IPS-NIHi7 (cell line): ENCODE data around the gene ENDOG.
"Not testable (repeated sequence)": the region's sequence is repeated elsewhere in the genome, so short reads cannot be mapped to it uniquely, and the experiment has no call there.

ENCODE experiments used
- DNase-seq: peaks from one replicate; pipeline ENCODE4 v3.0.0; 2012; ENCODE audit warnings: mixed read lengths; ENCODE audit errors: extremely low spot score

ENDOG gene

GRCh38 chr9:128818099-128818838 is at the start of gene ENDOG:
Gene ENDOG (plus strand): TSS chr9:128818500. CDS start chr9:128818685, 185 bp downstream.
- DNase-seq: peak; percentile 100

- DNase-seq: no peak
Observed at GRCh38 chr9:128768606-128769005, 49.7 kb upstream of the ENDOG start.

- DNase-seq: no peak
Observed at GRCh38 chr9:128770286-128771030, 47.8 kb upstream of the ENDOG start.

DNA sequence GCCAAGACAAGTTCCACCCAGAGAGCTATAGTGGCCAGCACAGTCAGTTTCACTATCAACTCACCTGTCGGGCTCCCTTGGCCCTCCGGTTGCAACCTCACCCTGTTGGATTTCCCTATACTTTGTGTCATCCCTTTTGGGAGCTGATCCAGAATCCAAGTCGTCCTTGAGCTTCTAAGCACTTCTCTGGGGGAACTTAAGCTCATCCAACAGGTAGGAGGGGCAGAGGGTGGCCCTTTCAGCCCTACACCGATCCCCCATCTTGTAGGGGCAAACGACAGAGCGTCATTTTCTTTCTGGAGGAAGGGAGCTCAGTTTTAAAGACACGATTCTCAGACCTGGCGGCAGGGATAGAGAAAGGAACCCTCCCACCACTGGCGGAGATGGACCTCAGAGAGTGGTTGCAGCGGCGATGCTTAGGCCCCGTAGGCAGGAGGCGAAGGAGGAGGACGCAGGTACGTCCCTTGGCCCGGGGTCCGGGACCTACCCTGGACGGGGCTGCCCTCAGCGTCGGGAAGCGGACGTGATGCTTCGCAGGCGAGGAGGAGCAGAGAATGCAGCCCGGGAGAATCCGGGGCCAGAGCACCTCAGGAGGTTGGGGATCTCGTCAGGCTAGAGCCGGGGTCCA is 47.1 kb upstream of the ENDOG start:
- no peak for DNase-seq

- peak; percentile 99 for DNase-seq
Observed at GRCh38 chr9:128771745-128772519, 46.4 kb upstream of the ENDOG start, which contains the start of gene ZER1. Gene ZER1 (minus strand): TSS chr9:128771927. CDS start chr9:128755565, 16,362 bp downstream.

- DNase-seq: no peak
Observed at GRCh38 chr9:128773049-128773448, 45.3 kb upstream of the ENDOG start.

- DNase-seq: no peak
Observed at GRCh38 chr9:128774804-128775203, 43.5 kb upstream of the ENDOG start.

GRCh38 chr9:128780093-128780492 is 38.2 kb upstream of the ENDOG start:
- not testable (repeated sequence) for DNase-seq

DNA sequence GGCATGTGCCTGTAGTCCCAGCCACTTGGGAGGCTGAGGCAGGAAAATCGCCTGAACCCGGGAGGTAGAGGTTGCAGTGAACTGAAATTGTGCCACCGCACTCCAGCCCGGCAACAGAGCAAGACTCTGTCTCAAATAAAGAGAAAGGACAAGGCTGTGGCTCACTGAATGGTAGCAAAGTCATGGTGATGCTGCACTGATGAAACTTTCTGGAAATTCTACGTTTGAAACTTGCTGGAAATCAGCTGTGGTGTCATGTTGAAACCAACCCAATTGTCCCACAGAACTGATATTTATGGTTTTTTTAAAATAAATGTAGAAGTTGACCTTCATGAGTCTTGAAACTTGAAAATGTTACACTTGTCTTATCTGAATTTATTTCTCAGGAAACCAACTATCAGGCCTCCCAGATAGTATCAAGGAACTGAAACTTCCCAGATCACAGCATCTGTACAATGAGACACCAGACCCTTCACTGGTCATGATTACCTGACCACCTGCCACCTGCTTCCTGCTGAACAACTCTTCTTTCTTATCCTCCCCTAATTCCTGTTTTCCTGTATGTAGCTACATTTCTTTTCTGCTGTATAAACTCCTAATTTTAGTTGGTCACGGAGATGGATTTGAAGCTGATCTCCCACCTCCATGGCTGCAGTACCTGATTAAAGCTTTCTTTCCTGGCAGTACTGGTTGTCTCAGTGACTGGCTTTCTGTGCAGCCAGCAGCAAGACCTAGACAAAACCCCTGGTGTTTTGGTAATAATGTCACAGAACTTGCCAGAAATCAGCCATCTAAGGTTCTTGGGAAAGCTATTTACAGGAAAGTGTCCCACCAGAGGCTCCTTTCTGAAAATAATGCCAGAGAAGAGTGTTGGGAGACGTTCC is 36.9 kb upstream of the ENDOG start:
- DNase-seq: no peak

- no peak for DNase-seq
Observed at GRCh38 chr9:128782669-128783068, 35.6 kb upstream of the ENDOG start.

GRCh38 chr9:128785427-128785826 is 32.9 kb upstream of the ENDOG start:
- no peak for DNase-seq

DNA sequence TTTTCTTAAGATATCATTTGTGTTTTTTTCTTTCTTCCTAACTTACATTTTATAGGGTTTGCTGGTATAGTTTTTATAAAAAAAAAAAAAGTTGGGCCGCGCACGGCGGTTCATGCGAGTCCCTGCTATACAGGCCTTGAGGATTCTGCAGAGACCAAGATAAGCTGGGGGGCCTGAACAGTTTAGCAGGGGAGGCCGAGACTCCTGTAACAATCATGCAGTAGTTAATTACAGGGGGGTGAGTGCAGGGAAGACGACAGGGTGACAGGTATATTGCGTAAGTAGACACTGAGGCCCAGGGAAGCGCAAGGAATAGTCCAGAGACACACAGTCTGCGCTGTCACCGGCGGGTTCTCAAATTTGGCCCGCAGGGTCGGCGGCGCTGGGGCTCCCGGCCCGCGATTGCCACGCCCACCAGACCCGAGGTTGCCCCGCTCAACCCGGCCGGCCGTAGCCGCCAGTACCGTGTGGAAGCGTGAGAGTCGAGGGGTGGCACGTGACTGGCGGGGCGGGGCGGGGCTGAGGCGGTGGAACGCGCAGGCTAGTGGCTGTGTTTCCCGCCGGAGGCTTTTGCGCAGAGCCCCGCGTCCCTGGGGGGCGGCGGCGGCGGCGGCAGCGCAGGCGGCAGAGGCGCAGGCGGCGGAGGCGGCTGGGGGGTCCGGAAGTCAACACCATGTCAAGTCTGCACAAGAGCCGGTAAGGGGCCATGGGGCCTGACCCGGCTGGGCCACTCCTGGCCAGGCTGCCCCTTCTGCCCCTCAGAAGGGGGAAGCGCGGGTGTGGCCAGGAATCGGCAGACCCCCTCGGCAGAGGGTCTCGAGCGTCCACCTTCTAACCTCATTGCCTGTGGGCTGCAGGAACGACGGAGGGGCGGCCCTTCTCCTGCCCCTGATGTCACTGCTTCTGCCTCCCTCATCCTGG is 31.4 kb upstream of the ENDOG start, which contains the start of gene TBC1D13:
Gene TBC1D13, plus strand, starts transcription at position 573 of the 921 bp plus-strand sequence. Its CDS starts 101 bp downstream, at position 674.
- peak; percentile 98 for DNase-seq

GRCh38 chr9:128787659-128788058 is 30.6 kb upstream of the ENDOG start:
- DNase-seq: no peak

GRCh38 chr9:128788445-128788844 is 29.9 kb upstream of the ENDOG start:
- no peak for DNase-seq

DNA sequence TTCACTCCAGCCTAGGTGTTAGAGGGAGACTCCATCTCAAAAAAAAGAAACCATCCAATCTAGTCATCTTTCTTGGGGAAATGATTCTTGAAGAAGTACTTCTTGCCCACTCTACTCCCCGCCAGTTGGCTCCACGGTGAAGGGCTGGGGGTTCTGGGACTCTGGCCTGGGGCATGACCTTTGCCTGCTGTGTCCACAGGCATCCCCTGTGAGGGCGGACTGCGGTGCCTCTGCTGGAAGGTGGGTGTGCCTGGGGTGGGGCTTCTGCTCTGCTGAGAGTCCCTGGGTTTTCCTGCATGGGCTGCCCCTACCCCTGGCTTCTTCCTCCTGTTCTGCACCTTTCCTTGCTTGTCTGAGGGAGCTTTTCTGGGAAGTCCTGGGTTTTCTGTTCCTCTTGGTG is 27.8 kb upstream of the ENDOG start:
- no peak for DNase-seq

DNA sequence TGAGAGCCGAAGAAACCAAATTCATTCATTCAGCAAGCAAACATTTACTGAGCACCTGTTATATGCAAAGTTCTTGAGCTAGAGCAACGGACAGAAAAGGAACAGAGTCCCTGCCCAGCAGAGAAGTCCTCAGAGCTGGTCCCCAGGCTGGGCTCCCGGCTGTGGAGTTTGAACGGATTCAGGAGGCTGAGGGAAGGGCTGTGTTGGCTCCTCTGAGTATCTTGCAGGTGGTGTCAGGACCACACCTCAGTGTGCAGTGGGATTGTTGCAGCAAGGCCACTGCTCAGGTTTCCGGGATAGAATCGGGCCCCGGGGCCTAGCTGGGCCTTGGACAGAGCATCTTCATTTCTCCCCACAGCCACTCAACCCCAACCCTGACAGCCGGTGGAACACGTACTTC is 26.2 kb upstream of the ENDOG start:
- DNase-seq: no peak

DNA sequence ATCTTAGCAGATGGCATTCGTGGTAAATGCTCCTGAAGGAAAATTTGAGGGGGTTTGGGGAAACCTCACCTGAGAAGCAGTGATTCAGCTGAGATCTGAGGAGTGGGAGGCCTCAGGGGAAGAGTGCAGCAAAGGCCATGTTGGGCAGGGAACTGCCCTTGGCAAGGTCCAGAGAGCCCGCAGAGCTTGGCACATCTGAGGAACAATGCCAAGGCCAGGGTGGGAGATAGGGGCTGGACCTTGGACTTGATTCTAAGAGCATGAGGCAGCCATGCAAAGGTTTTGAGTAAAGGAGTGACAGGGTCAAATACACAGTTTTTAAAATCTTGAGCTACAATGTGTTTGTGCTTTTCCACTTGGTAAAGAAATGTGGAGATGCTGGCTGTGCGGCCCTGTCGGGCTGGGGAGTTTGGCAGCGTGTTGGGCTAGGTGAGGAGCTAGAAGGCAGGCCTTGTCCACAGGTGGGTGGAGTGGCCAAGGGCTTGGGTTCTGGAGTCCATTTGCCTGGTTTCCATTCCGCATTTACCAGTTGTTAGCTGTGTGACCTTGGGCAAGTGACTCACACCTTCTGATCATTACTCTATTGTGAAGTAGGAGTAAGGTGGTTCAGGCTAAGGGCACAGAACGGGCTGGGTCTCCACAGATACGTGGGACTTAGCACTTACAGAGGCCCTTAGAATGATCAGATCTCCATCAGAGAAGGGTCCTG is 25.2 kb upstream of the ENDOG start:
- DNase-seq: no peak

DNA sequence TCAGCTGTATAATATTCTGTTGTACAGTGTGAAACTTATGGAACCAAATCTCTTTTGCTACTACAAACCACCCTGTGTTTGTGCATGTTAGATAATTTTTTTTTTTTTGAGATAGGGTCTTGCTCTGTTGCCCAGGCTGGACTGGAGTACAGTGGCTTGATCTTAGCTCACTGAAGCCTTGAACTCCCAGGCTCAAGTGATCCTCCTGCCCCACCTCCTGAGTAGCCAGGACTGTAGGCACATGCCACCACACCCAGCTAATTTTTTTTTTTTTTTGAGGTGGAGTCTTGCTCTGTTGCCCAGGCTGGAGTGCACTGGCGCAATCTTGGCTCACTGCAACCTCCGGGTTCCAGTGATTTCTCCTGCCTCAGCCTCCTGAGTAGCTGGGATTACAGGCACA is 23.3 kb upstream of the ENDOG start:
- DNase-seq: not testable (repeated sequence)

DNA sequence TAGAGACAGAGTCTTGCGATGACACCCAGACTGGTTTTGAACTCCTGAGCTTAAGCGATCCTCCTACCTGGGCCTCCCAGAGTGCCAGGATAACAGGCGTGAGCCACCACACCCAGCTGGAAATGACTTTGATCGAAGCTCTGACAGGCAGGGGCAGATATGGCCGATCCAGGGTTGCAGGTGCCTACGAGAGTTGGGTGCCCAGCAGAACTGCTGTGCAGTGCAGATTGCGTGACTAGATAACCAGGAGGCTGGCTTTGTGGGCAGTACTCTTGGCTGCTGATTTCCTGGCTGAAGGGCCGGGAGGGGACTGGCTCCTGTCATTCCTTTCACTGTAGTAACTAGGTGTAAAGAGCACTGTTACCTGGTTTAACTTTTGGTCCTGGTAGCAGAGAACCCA is 19.4 kb upstream of the ENDOG start:
- DNase-seq: no peak
